H1 (cell line): ENCODE data around the gene CPNE4. TPM values are rescaled to one million over a fixed set of nuclear protein-coding genes. Genes with fewer than 3 reads are reported as not detected.
A peak's percentile ranks its signal among the peaks of the same experiment; 100 is the strongest.

Experiments
- CTCF ChIA-PET: fragments of 300-600 bp; sonication (Branson Sonifier 250); formaldehyde crosslinking; loops from one replicate; lab custom pipeline; 2021; ENCODE audit not compliant: partially characterized antibody; lab: Charles Lee
- POLR2A ChIA-PET: fragments of 300-600 bp; sonication (Branson Sonifier 250); formaldehyde crosslinking; loops from one replicate; lab custom pipeline; 2021; ENCODE audit warnings: inconsistent platforms; ENCODE audit not compliant: partially characterized antibody; lab: Charles Lee
- DNase-seq, 2 experiments: peaks; one replicate each; pipeline versions ENCODE4 v3.0.0 to v3.0.0-alpha.2; 2010 to 2022; ENCODE audit warnings: low spot score in 2 of 2, low read depth in 1 of 2, mixed read lengths in 1 of 2
- FAIRE-seq: peaks from 2 replicates; lab custom pipeline; 2011; peaks lifted over from hg19 to GRCh38; lab: Jason Lieb, UNC
- H2AFZ ChIP-seq: 2 replicates; pipeline ENCODE4 v1.8.1; 2012; ENCODE audit warnings: low read length, inconsistent platforms
- H2AK5ac ChIP-seq: 2 replicates; pipeline ENCODE4 v1.6.1; 2013; ENCODE audit warnings: low read depth, low read length
- H2BK120ac ChIP-seq: replicated peaks from 2 replicates; pipeline ENCODE3; 2013; ENCODE audit warnings: low read depth, low read length, inconsistent platforms
- H2BK12ac ChIP-seq: 2 replicates; pipeline ENCODE4 v1.6.1; 2013; ENCODE audit warnings: low read depth, low read length
- H2BK15ac ChIP-seq: 2 replicates; pipeline ENCODE4 v1.6.1; 2013; ENCODE audit warnings: low read length
- H2BK20ac ChIP-seq: 2 replicates; pipeline ENCODE4 v1.6.1; 2013; ENCODE audit warnings: low read length
- H2BK5ac ChIP-seq: 2 replicates; pipeline ENCODE4 v1.6.1; 2013; ENCODE audit warnings: low read depth, low read length
- H3K14ac ChIP-seq: 2 replicates; pipeline ENCODE4 v1.6.1; 2013; ENCODE audit warnings: inconsistent platforms; ENCODE audit not compliant: insufficient read length
- H3K18ac ChIP-seq: 2 replicates; pipeline ENCODE4 v1.6.1; 2013; ENCODE audit warnings: low read length; ENCODE audit errors: extremely low read depth
- H3K23ac ChIP-seq: 2 replicates; pipeline ENCODE4 v1.6.1; 2013; ENCODE audit warnings: inconsistent platforms; ENCODE audit not compliant: insufficient read length
- H3K23me2 ChIP-seq: 2 replicates; pipeline ENCODE4 v1.6.1; 2013; ENCODE audit warnings: low read depth, low read length
- H3K27ac ChIP-seq: 2 replicates; pipeline ENCODE4 v1.6.1; 2011; ENCODE audit warnings: low read depth, low read length, inconsistent platforms
- H3K27me3 ChIP-seq, 4 experiments: replicated peaks in 1 of 4; 1 replicate in 1 of 4; 2 replicates in 3 of 4; pipeline versions ENCODE4 v1.6.1 to v1.8.1; 2011 to 2013; ENCODE audit warnings: low read length in 3 of 4, mild to moderate bottlenecking in 3 of 4, inconsistent platforms in 2 of 4, mixed read lengths in 2 of 4, moderate library complexity in 1 of 4; ENCODE audit not compliant: control insufficient read depth in 3 of 4, insufficient read depth in 3 of 4; ENCODE audit errors: extremely low read depth in 1 of 4
- H3K36me3 ChIP-seq, 4 experiments: 2 replicates each; pipeline versions ENCODE4 v1.6.1 to v1.8.1; 2011 to 2013; ENCODE audit warnings: mild to moderate bottlenecking in 4 of 4, low read length in 3 of 4, moderate library complexity in 2 of 4, control low read depth in 1 of 4, inconsistent platforms in 1 of 4; ENCODE audit not compliant: insufficient read depth in 4 of 4, control insufficient read depth in 2 of 4
- H3K4ac ChIP-seq: replicated peaks from 2 replicates; pipeline ENCODE3; 2013; ENCODE audit warnings: low read length, low read depth, mixed read lengths, inconsistent platforms; ENCODE audit not compliant: insufficient read length
- H3K4me1 ChIP-seq, 4 experiments: replicated peaks in 1 of 4; 1 replicate in 1 of 4; 2 replicates in 3 of 4; pipeline versions ENCODE4 v1.6.1 to v1.8.1; 2011 to 2013; ENCODE audit warnings: low read length in 3 of 4, inconsistent platforms in 2 of 4, mixed read lengths in 1 of 4; ENCODE audit not compliant: insufficient read depth in 4 of 4, control insufficient read depth in 3 of 4
- H3K4me2 ChIP-seq, 2 experiments: 2 replicates each; pipeline versions ENCODE4 v1.6.1 to v1.8.1; 2011 to 2013; ENCODE audit warnings: low read depth in 2 of 2, low read length in 2 of 2, control low read depth in 1 of 2, inconsistent platforms in 1 of 2, mild to moderate bottlenecking in 1 of 2; ENCODE audit not compliant: insufficient read depth in 1 of 2
- H3K4me3 ChIP-seq, 4 experiments: fragments of 200-600, 300-600 bp in 1 of 4; sonication (generic), shearing (Covaris generic), sonication (Bioruptor Twin) in 1 of 4; 2 replicates each; pipeline versions ENCODE4 v1.5.1 to v1.8.1; 2011 to 2016; ENCODE audit warnings: low read length in 4 of 4, low read depth in 3 of 4, control low read depth in 2 of 4, inconsistent platforms in 2 of 4, mild to moderate bottlenecking in 2 of 4, mixed read lengths in 1 of 4, moderate library complexity in 1 of 4; ENCODE audit not compliant: insufficient read depth in 2 of 4; ENCODE audit errors: extremely low read depth in 1 of 4
- H3K56ac ChIP-seq: replicated peaks from 2 replicates; pipeline ENCODE3; 2013; ENCODE audit warnings: low read depth, mild to moderate bottlenecking, mixed read lengths, low read length, inconsistent platforms; ENCODE audit not compliant: insufficient read length
- H3K79me1 ChIP-seq: 2 replicates; pipeline ENCODE4 v1.6.1; 2013; ENCODE audit warnings: low read depth, low read length, control low read depth
- H3K79me2 ChIP-seq, 2 experiments: 2 replicates each; pipeline versions ENCODE4 v1.6.1 to v1.8.1; 2012 to 2013; ENCODE audit warnings: low read length in 2 of 2, mild to moderate bottlenecking in 2 of 2, inconsistent platforms in 1 of 2; ENCODE audit not compliant: insufficient read depth in 2 of 2, control insufficient read depth in 1 of 2
- H3K9ac ChIP-seq, 4 experiments: replicated peaks in 1 of 4; 1 replicate in 1 of 4; 2 replicates in 3 of 4; pipeline versions ENCODE4 v1.6.1 to v1.8.1; 2011 to 2013; ENCODE audit warnings: low read depth in 3 of 4, low read length in 3 of 4, control low read depth in 2 of 4, mild to moderate bottlenecking in 2 of 4, moderate library complexity in 2 of 4, inconsistent platforms in 1 of 4; ENCODE audit errors: extremely low read depth in 1 of 4
- H3K9me3 ChIP-seq, 2 experiments: 2 replicates each; pipeline versions ENCODE4 v1.6.1 to v1.8.1; 2012 to 2013; ENCODE audit warnings: mild to moderate bottlenecking in 2 of 2, moderate library complexity in 2 of 2, control low read depth in 1 of 2, inconsistent platforms in 1 of 2, low read depth in 1 of 2, low read length in 1 of 2, mixed read lengths in 1 of 2; ENCODE audit not compliant: insufficient read depth in 2 of 2
- H4K20me1 ChIP-seq, 2 experiments: replicated peaks in 1 of 2; 2 replicates each; pipeline versions ENCODE3 to v1.8.1; 2011 to 2013; ENCODE audit warnings: inconsistent platforms in 2 of 2, low read length in 2 of 2, mild to moderate bottlenecking in 1 of 2; ENCODE audit not compliant: insufficient read depth in 2 of 2, control insufficient read depth in 1 of 2
- H4K5ac ChIP-seq: 2 replicates; pipeline ENCODE4 v1.6.1; 2013; ENCODE audit warnings: low read length, low read depth, mixed read lengths, inconsistent platforms; ENCODE audit not compliant: insufficient read length
- H4K8ac ChIP-seq: 2 replicates; pipeline ENCODE4 v1.8.0; 2013; ENCODE audit warnings: mild to moderate bottlenecking, moderate library complexity, low read length, inconsistent platforms; ENCODE audit not compliant: insufficient read depth; ENCODE audit errors: extremely low read depth
- H4K91ac ChIP-seq: replicated peaks from 2 replicates; pipeline ENCODE3; 2013; ENCODE audit warnings: low read length, mixed read lengths, inconsistent platforms; ENCODE audit not compliant: insufficient read length
- ASH2L ChIP-seq: fragments of 200-600, 300-600 bp; sonication (generic); IDR thresholded peaks from one replicate; pipeline ENCODE4 v1.7.1; 2017; ENCODE audit warnings: low read length
- CBX8 ChIP-seq: fragments of 300-800, 300-1000 bp; sonication (generic); IDR thresholded peaks from 2 replicates; pipeline ENCODE4 v1.7.1; 2016; ENCODE audit warnings: low read depth, low read length, borderline replicate concordance
- CTBP2 ChIP-seq: IDR thresholded peaks from 2 replicates; pipeline ENCODE4 v1.7.0; 2011; ENCODE audit warnings: borderline replicate concordance, mild to moderate bottlenecking, moderate library complexity, mixed read lengths, low read length; ENCODE audit not compliant: insufficient read depth, insufficient read length
- GTF2F1 ChIP-seq: IDR thresholded peaks from 2 replicates; pipeline ENCODE4 v1.6.1; 2012; ENCODE audit warnings: low read depth, low read length, improper control_type of control experiment, borderline replicate concordance
- JUN ChIP-seq: IDR thresholded peaks from 2 replicates; pipeline ENCODE4 v1.6.1; 2011; ENCODE audit warnings: low read depth, mild to moderate bottlenecking, improper control_type of control experiment, low read length
- RBBP5 ChIP-seq: IDR thresholded peaks from 2 replicates; pipeline ENCODE4 v1.7.1; 2012; ENCODE audit warnings: low read depth, mild to moderate bottlenecking, inconsistent platforms, low read length, moderate library complexity, borderline replicate concordance
- WGBS, 2 experiments: shearing (Covaris generic) in 1 of 2; methylation state at CpG; one replicate each; pipeline versions ENCODE4 v1.1.6 to v1.1.7; 2013 to 2015; ENCODE audit warnings: low lambda C conversion rate in 2 of 2, mixed read lengths in 2 of 2, inconsistent platforms in 1 of 2, low coverage in 1 of 2, missing lambda C conversion rate in 1 of 2; ENCODE audit not compliant: insufficient replicate concordance in 2 of 2, insufficient coverage in 1 of 2, insufficient read length in 1 of 2; ENCODE audit errors: extremely low coverage in 1 of 2, missing lambda C conversion rate in 1 of 2; 5-methylcytosine and 5-hydroxymethylcytosine counted together
- polyA plus RNA-seq, 7 experiments: library from polyadenylated mRNA; depleted of rRNA in 3 of 7; stranded (reverse) in 5 of 7; unstranded in 2 of 7; fragments of >200 nt in 5 of 7; fragments of 200-250 nt in 2 of 7; gene quantifications; 1 replicate in 5 of 7; 2 replicates in 1 of 7; 4 replicates in 1 of 7; pipeline versions ENCODE4 v1.2.1 to v1.2.3, GENCODE V29; 2011 to 2013; ENCODE audit warnings: missing spikeins in 2 of 7, mixed read lengths in 2 of 7
- total RNA-seq: library from RNA; stranded (reverse); fragmentation: NEBNext Ultra II Directional; extraction: Animal tissue kit (Norgen Biotek cat#: 25700); gene quantifications from 2 replicates; pipeline ENCODE4 v1.2.1, GENCODE V29; 2021
- TF ChIP-seq, protein P1 (sequence below), 3 experiments: IDR thresholded peaks; 1 replicate in 2 of 3; 2 replicates in 1 of 3; pipeline versions ENCODE4 v1.5.1 to v1.6.1; 2011; ENCODE audit warnings: low read length in 3 of 3, mild to moderate bottlenecking in 3 of 3, inconsistent platforms in 2 of 3, low read depth in 1 of 3, moderate library complexity in 1 of 3; ENCODE audit not compliant: insufficient read depth in 1 of 3; ENCODE audit errors: control extremely low read depth in 1 of 3

The CPNE4 gene
- total and polyA plus RNA-seq, 2 of the 8 experiments (the other 6 are each of a cell fraction or from before 2014, with no cell fraction given): 0.82 to 3.8 TPM

DNA sequence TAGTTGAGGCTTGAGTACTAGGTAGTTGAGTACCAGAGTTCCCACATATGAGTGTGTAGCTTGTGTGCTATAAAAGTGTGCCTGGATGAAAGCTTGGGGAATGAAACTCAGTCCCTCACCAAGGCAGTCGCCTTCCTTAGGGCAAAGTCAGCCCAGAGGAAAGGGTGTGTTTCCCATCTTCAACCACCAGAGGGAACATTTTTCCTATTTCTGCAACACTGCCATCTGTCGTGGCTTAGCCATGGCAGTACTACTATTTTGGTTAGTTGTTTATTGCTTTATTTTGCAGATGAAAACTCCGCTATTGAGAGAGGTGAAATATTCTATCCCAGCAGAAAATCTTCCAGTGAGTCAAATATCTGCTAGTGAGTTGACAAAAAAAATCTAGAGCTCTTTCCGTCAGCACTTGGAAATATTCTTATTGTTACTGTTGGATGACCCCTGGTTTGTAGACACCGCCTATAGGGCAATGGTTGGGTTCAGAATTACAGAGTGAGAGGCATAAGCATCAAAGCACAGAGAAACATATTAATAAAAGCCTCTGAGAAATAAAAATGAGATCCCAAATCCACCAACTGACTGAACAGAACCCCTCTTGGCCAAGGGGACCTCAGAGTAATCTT lies 239.9 kb downstream of the CPNE4 start:
- Histone ChIP-seq H4K5ac (no peak overlapping the region), H3K9ac (no peak overlapping the region), H3K36me3 (no peaks in the 10 kb centered on the region), H3K18ac (no peak overlapping the region), H3K23me2 (no peaks in the 10 kb centered on the region), H2BK15ac (no peak overlapping the region), H3K4me3 (no peak overlapping the region), H3K4ac (no peak overlapping the region), H3K9me3 (no peaks in the 10 kb centered on the region), H2BK12ac (no peak overlapping the region), H3K27me3 (no peaks in the 10 kb centered on the region), H3K27ac (no peak overlapping the region), H3K4me2 (no peak overlapping the region), H3K14ac (no peak overlapping the region), H2BK20ac (no peak overlapping the region), H2AFZ (0 out of 2 replicates have a peak overlapping the region, but pooled peaks have one; percentile 16), H3K56ac (no peak overlapping the region), H3K79me2 (no peaks in the 10 kb centered on the region), H3K4me1 (peaks cover 2 to 16% (median 13%) of the 10 kb centered on the region in 4 experiments; a peak in 5 of 7 replicates), H4K20me1 (no peaks in the 10 kb centered on the region), H3K79me1 (no peaks in the 10 kb centered on the region), H4K8ac (no peak overlapping the region), H2BK5ac (no peak overlapping the region), H4K91ac (no peak overlapping the region), H2AK5ac (no peak overlapping the region), H3K23ac (no peak overlapping the region), H2BK120ac (peak overlapping the region; percentile 13)
- ChIA-PET CTCF (interaction anchor here (0.6 to 6.9 kb wide), 69 partner anchors 8 to 426 kb away, joined by 3 to 83 read pairs (median 5); partner anchors contain the start of gene CPNE4), POLR2A (no interaction called here)
- 40% methylated on average over 5 of the region's 5 CpGs; no CpG with 5 or more reads in 1 of the 2 experiments for WGBS, 2 experiments
- peak; percentile 27 to 54 for DNase-seq
- FAIRE-seq: peak; percentile 85
- TF ChIP-seq, protein P1, sequence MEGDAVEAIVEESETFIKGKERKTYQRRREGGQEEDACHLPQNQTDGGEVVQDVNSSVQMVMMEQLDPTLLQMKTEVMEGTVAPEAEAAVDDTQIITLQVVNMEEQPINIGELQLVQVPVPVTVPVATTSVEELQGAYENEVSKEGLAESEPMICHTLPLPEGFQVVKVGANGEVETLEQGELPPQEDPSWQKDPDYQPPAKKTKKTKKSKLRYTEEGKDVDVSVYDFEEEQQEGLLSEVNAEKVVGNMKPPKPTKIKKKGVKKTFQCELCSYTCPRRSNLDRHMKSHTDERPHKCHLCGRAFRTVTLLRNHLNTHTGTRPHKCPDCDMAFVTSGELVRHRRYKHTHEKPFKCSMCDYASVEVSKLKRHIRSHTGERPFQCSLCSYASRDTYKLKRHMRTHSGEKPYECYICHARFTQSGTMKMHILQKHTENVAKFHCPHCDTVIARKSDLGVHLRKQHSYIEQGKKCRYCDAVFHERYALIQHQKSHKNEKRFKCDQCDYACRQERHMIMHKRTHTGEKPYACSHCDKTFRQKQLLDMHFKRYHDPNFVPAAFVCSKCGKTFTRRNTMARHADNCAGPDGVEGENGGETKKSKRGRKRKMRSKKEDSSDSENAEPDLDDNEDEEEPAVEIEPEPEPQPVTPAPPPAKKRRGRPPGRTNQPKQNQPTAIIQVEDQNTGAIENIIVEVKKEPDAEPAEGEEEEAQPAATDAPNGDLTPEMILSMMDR (IDR thresholded peaks at IDR 0.05; ENCODE audit: control extremely low read depth in 1 of 3, insufficient read depth in 1 of 3, low read depth in 1 of 3, low read length in 3 of 3): peak; percentile 54 to 98 (median 90)
- no peak for TF ChIP-seq ASH2L
- TF ChIP-seq JUN: no peak
- no peak for TF ChIP-seq CTBP2
- no peak for TF ChIP-seq GTF2F1
- no peak for TF ChIP-seq CBX8
- no peak for TF ChIP-seq RBBP5
